CD4-positive, alpha-beta T cell treated with Interferon gamma for 1 hour (primary cell): ENCODE data around the gene CEP78.

Source experiments
- DNase-seq: peaks from one replicate; pipeline ENCODE4 v3.0.0-alpha.2; 2020

CEP78 gene

GRCh38 chr9:78311075-78311474 lies 75.2 kb downstream of the CEP78 start:
- no peak for DNase-seq

DNA sequence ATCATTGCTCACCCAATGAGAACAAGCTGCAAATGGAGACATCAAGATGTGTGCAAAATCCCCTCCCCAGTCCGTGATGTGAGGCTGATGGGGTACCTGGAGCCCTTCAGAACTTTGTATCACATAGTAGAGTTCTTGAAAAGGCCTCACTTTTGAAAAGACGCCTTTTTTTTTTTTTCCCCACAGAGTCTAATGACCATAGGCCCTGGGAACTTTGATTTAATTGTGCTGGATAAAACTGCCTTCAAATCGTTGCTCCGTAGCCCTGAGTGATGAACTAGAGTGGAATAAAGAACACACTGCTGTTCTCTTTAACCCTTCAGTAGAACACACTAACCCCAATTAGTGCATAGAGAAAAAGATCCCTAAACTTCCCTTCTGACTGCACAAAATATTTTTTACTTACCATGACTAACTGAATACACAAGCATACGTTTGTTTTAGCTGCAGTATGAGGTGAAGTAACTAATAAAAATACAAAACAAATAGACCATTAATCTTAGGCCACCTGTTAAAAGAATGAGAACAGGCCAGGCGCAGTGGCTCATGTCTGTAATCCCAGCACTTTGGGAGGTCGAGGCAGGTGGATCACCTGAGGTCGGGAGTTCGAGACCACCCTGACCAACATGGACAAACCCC lies 76.1 kb downstream of the CEP78 start:
- DNase-seq, result no peak

- DNase-seq, result no peak
These were observed 78.7 kb downstream of the CEP78 start for GRCh38 chr9:78314550-78314949.

DNA sequence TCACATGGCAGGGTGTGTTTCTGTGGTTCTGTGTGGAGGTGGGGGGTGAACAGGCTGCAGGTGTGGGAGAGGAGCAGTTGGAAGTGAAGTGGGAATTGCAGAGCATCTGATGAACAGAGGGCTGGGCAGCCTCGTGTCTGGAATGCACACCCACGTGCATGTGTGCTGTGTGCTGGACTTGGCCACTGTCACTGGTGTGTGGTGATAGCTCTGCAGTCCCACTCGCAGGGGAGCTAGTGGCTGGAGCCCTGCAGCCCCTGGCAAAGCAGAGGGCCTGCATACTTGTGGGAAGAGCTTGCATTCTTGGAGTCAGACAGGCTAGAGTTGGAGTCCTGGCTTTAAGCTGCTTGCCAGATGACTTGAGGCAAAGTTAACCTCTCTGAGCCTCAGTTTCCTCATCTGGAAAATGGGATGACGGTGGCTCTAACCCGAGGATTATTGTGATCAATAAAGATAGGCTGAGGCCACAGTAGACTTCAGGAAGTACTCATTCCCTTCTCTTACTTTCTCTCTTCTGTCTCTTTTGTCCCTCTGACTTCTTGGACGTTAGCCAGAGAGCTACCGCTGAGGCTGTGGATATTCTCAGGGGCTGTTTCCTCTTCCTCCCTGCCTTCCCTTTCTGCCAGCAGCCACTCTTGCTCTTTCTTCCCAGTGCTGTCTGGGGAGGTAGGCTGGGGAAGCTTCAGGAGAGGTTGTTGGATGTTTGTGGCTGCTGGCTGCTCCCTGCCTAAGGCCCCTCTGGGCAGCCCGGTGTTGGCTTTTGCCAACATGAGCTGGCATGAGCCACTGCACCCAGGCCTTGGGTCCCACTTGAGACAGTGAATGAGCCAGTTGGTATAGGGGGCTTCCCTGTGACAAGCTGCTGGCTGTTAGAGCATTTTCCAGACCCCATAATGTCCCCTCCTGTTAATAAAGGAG lies 79.3 kb downstream of the CEP78 start:
- no peak for DNase-seq

GRCh38 chr9:78316166-78316892 lies 80.5 kb downstream of the CEP78 start:
- DNase-seq, result no peak

- DNase-seq, result no peak
These were observed 83.5 kb downstream of the CEP78 start for GRCh38 chr9:78319197-78320029.

GRCh38 chr9:78320030-78320693 lies 84.3 kb downstream of the CEP78 start:
- no peak for DNase-seq

- no peak for DNase-seq
These were observed 85.1 kb downstream of the CEP78 start for GRCh38 chr9:78320875-78321496.

GRCh38 chr9:78321505-78321904 lies 85.6 kb downstream of the CEP78 start:
- no peak for DNase-seq

GRCh38 chr9:78324068-78324650 lies 88.3 kb downstream of the CEP78 start:
- no peak for DNase-seq

DNA sequence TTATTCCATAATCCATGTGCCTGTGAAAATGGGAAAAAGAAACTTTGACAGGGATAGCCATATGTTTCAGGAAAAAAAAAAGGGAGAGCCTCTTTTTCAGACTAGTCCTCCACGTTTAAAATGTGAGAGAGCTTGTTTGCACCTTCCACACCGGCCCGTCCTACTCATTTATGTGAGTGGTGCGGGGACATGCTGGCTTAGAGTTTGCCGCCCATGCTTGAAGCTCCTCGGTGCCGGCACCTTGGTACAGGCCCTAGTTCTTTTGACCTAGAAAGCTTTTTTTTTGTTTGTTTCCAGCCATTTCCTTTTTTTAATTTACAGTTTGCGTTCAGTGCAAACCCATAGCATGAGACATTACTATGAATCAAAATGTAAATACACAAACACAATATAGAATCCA lies 88.8 kb downstream of the CEP78 start:
- no peak for DNase-seq

GRCh38 chr9:78325343-78325742 lies 89.5 kb downstream of the CEP78 start:
- no peak for DNase-seq

GRCh38 chr9:78325846-78326360 lies 90.0 kb downstream of the CEP78 start:
- no peak for DNase-seq

DNA sequence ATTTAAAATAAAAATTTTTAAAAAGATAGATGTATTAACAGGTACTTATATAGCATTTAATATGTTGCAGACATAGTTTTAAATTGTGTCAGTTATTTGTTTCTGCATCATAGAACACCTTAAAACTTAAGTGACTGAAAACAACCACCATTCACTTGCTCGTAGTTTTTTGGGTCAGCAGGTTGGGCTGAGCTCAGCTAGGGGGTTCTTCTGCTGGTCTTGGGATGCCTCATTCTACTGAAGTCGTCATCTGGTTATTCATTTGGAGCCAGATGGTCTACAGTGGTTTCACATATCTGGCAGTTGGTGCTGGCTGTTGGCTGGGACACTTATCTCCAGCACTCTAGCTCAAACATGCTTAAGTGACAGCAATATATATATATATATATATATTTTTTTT lies 90.7 kb downstream of the CEP78 start:
- DNase-seq, result no peak
